Fibroblast of mammary gland (primary cell): ENCODE results near the gene ASIC3.
"Not testable (repeated sequence)": the region's sequence is repeated elsewhere in the genome, so short reads cannot be mapped to it uniquely, and the experiment has no call there.

ENCODE experiments used
- DNase-seq: peaks from one replicate; pipeline ENCODE4 v3.0.0-alpha.2; 2010; ENCODE audit warnings: low read depth
- H3K4me3 ChIP-seq: 2 replicates; pipeline ENCODE4 v1.5.1; 2011; ENCODE audit warnings: low read depth, mild to moderate bottlenecking, low read length, moderate library complexity; ENCODE audit not compliant: control insufficient read depth
- CTCF ChIP-seq: conservative IDR thresholded peaks from 2 replicates; pipeline ENCODE4 v1.5.1; 2011; ENCODE audit warnings: low read depth, low read length, inconsistent platforms; ENCODE audit not compliant: control insufficient read depth, insufficient read depth

The ASIC3 gene

GRCh38 chr7:151010037-151010306, 38.4 kb upstream of the ASIC3 start:
- no peak for DNase-seq

GRCh38 chr7:151010307-151011096, 37.8 kb upstream of the ASIC3 start:
- no peak for DNase-seq
- no peak overlapping the region for H3K4me3 ChIP-seq
- TF ChIP-seq CTCF, result no peak

More at GRCh38 chr7:151010037-151010306, 38.4 kb upstream of the ASIC3 start:
- no peak for TF ChIP-seq CTCF
- H3K4me3 ChIP-seq, result no peak overlapping the region

GRCh38 chr7:151011097-151011409, 37.3 kb upstream of the ASIC3 start:
- TF ChIP-seq CTCF, result no peak
- no peak overlapping the region for H3K4me3 ChIP-seq
- DNase-seq, result no peak

- DNase-seq, result not testable (repeated sequence)
Observed at GRCh38 chr7:151011616-151012015, 36.7 kb upstream of the ASIC3 start.

GRCh38 chr7:151012031-151012692, 36.2 kb upstream of the ASIC3 start:
- no peak for TF ChIP-seq CTCF
- no peak for DNase-seq
- no peak overlapping the region for H3K4me3 ChIP-seq

More at GRCh38 chr7:151011616-151012015, 36.7 kb upstream of the ASIC3 start:
- H3K4me3 ChIP-seq, result not testable (repeated sequence)

- peak; percentile 63 for TF ChIP-seq CTCF
- peak; percentile 30 for DNase-seq
Observed at GRCh38 chr7:151012911-151013347, 35.4 kb upstream of the ASIC3 start.

GRCh38 chr7:151013356-151013732, 35.0 kb upstream of the ASIC3 start:
- TF ChIP-seq CTCF, result no peak
- peak overlapping the region; percentile 36 for H3K4me3 ChIP-seq
- no peak for DNase-seq

More at GRCh38 chr7:151012911-151013347, 35.4 kb upstream of the ASIC3 start:
- H3K4me3 ChIP-seq, result no peak overlapping the region
